LoVo (cell line): ENCODE measurements around the gene FGF4.

Experiments used
- DNase-seq: peaks from one replicate; pipeline ENCODE4 v3.0.0-alpha.2; 2016; ENCODE audit warnings: low spot score

Gene FGF4

DNA sequence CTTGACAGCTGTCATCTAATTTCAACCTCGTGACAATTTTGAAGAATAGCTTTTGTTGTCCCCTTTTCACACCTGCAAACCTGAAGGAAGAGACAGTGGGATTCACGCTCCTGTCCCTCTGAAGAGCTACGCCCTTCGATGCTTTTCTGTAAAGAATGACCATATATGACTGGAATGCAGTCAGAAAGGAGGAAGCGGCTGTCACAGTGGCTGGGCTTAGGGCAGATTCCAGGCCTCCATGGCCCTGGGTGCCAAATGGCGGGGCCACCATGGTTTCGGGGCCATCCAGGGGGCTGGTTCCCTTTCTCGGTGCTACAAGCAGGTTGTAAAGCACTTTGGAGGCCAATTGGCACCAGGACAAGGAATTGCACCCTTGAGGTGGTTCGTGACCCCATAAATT is 49.1 kb downstream of the FGF4 start:
- no peak for DNase-seq

DNA sequence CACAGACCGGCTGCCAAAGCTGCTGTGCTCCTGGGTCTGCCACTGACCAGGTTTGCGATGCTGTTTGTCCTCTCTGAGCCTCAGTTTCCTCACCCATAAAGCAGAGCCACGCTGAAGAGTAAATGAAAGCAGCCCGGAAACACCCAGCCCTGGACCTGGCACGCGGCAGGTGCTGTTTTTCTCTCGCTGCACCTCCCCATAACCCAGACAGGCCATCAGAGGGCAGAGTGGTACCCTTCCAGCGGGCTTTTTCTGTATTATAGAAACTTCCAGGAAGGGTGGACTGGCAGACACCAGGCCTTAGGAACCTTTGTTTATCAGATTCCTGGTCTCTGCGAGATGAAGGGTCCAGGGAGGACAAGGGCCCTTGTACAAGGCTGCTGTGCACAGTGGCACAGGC is 53.4 kb downstream of the FGF4 start:
- DNase-seq, result no peak

DNA sequence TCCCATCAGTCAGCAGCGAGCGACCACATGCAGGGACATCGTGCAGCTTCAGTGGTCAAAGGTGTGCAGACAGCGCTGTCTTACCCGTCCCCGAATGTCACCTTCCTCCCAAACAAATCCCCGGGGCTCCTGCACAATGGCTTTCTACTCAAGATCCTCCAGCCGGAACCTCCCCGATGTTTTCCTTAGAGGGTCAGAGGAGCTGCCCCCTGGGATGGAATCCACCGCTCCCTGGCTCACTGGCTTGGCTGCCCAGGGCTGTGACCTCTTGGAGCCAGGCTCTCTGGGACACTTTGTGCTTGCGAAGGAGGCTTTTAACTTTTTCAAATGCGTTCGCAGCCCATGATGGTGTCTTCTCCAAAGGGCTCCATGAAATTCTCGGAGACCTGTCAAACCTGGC is 54.0 kb downstream of the FGF4 start:
- no peak for DNase-seq
